AG10803 (cell line): ENCODE results near the gene UNC5B.

Source experiments
- DNase-seq: peaks from one replicate; pipeline ENCODE4 v3.0.0; 2010; ENCODE audit warnings: low read depth
- H3K4me3 ChIP-seq: 2 replicates; pipeline ENCODE4 v1.5.1; 2011; ENCODE audit warnings: mild to moderate bottlenecking, low read length, control low read depth
- CTCF ChIP-seq: conservative IDR thresholded peaks from 2 replicates; pipeline ENCODE4 v1.5.1; 2011; ENCODE audit warnings: mild to moderate bottlenecking, low read length, control low read depth, inconsistent platforms

UNC5B gene

GRCh38 chr10:71206911-71207310 lies 5.5 kb upstream of the UNC5B start:
- TF ChIP-seq CTCF: no peak
- no peak overlapping the region for H3K4me3 ChIP-seq

GRCh38 chr10:71207578-71207977 lies 4.8 kb upstream of the UNC5B start:
- TF ChIP-seq CTCF: no peak
- DNase-seq: no peak
- no peak overlapping the region for H3K4me3 ChIP-seq

More at GRCh38 chr10:71206911-71207310, 5.5 kb upstream of the UNC5B start:
- DNase-seq: no peak

GRCh38 chr10:71209352-71209715 lies 3.0 kb upstream of the UNC5B start:
- no peak for DNase-seq
- TF ChIP-seq CTCF: no peak
- H3K4me3 ChIP-seq: no peak overlapping the region

- H3K4me3 ChIP-seq: no peak overlapping the region
- no peak for TF ChIP-seq CTCF
- no peak for DNase-seq
Measured at GRCh38 chr10:71209731-71210541, 2.4 kb upstream of the UNC5B start.

GRCh38 chr10:71210542-71210871 lies 1.9 kb upstream of the UNC5B start:
- TF ChIP-seq CTCF: no peak
- no peak overlapping the region for H3K4me3 ChIP-seq
- no peak for DNase-seq

- no peak for DNase-seq
- no peak for TF ChIP-seq CTCF
Measured at GRCh38 chr10:71211053-71211452, 1.3 kb upstream of the UNC5B start.

GRCh38 chr10:71211775-71212317 lies 524 bp upstream of the UNC5B start:
- TF ChIP-seq CTCF: no peak
- peak overlapping the region; percentile 61 for H3K4me3 ChIP-seq
- DNase-seq: no peak

More at GRCh38 chr10:71211053-71211452, 1.3 kb upstream of the UNC5B start:
- no peak overlapping the region for H3K4me3 ChIP-seq
